Measurements from ENCODE around the gene MAPK1. TPM values are rescaled to one million over a fixed set of nuclear protein-coding genes. Genes with fewer than 3 reads are reported as not detected.

Gene MAPK1
- total and polyA plus RNA-seq, 9 of the 15 experiments (the other 6 are each of a cell fraction or from before 2014, with no cell fraction given) = 46.3 to 575 (median 283) TPM

DNA sequence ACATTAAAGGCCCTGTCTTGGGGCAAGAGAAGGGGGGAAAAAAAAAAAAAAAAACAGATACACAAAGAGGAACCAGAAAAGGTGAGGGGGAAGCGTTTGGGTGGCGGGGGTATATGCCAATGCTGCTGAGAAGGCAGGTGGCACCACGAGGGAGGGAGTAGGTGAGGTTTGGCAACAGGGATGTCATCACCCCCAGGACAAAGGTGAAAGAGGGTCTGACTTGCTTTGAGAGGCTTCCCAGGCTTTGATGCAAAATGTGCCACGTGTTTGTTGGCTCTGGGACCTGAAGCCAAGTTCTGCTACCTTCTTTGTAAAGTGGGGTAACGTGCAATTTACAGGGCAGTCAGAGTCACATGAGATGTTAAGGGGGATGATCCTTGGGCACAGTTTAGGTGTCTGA lies 135.9 kb downstream of the MAPK1 start:
- H3K9ac ChIP-seq (ENCODE audit: insufficient read depth in 1 of 2, low read depth in 2 of 2, low read length in 2 of 2) = peak overlapping the region in 1 of 2 experiments; percentile 1; a peak in 1 of 4 replicates
- no peaks in the 10 kb centered on the region for H3K9me1 ChIP-seq (ENCODE audit: control insufficient read depth, insufficient read depth, low read length)
- ChIA-PET POLR2A (interaction anchor here (1.0 to 3.6 kb wide), 3 partner anchors 12 to 38 kb away, joined by 4 to 26 read pairs (median 14); no protein-coding TSS in a partner anchor), CTCF (ENCODE audit: low intra/inter-chr PET ratio) (no interaction called here)
- intact Hi-C loops (cut with micrococcal nuclease) (no loop called here), in situ Hi-C loops (cut with MboI) (no loop called here)
- DNase-seq (ENCODE audit: extremely low read depth in 1 of 4, low spot score in 3 of 4) = peak in 2 of 4 experiments; percentile 27 to 31
- no peak overlapping the region for H3K4me3 ChIP-seq
- no peak for ATAC-seq
- H3K36me3 ChIP-seq (ENCODE audit: control insufficient read depth, insufficient read depth, low read length) = no peaks in the 10 kb centered on the region
- peaks cover 50 to 72% of the 10 kb centered on the region in 2 experiments for H3K27me3 ChIP-seq (ENCODE audit: control insufficient read depth in 2 of 2, insufficient read depth in 2 of 2, low read length in 2 of 2)
- FAIRE-seq = no peak
- WGBS (ENCODE audit: insufficient coverage, low coverage, missing lambda C conversion rate) = 11% methylated on average over 5 of the region's 5 CpGs
- no TSS peak for BruUV-seq (replicated peaks)
- no peak overlapping the region for H3K27ac ChIP-seq (ENCODE audit: extremely low read depth, low read depth, low read length)
- H2AFZ ChIP-seq (ENCODE audit: low read depth, low read length) = no peak overlapping the region
- H4K20me1 ChIP-seq (replicated peaks; ENCODE audit: control insufficient read depth, insufficient read depth, low read length) = peaks cover 30% of the 10 kb centered on the region
- H3K79me2 ChIP-seq (ENCODE audit: control insufficient read depth, insufficient read depth, low read length) = no peaks in the 10 kb centered on the region
- H3K4me2 ChIP-seq (ENCODE audit: insufficient read depth, low read length) = no peak overlapping the region
- H3K9me3 ChIP-seq (replicated peaks; ENCODE audit: control insufficient read depth, insufficient read depth, low read depth, low read length) = no peaks in the 10 kb centered on the region
- peaks cover 13 to 21% of the 10 kb centered on the region in 2 experiments for H3K4me1 ChIP-seq (replicated peaks in 1 of 2; ENCODE audit: control insufficient read depth in 2 of 2, insufficient read depth in 2 of 2, low read length in 2 of 2)
- TF ChIP-seq, protein P1, sequence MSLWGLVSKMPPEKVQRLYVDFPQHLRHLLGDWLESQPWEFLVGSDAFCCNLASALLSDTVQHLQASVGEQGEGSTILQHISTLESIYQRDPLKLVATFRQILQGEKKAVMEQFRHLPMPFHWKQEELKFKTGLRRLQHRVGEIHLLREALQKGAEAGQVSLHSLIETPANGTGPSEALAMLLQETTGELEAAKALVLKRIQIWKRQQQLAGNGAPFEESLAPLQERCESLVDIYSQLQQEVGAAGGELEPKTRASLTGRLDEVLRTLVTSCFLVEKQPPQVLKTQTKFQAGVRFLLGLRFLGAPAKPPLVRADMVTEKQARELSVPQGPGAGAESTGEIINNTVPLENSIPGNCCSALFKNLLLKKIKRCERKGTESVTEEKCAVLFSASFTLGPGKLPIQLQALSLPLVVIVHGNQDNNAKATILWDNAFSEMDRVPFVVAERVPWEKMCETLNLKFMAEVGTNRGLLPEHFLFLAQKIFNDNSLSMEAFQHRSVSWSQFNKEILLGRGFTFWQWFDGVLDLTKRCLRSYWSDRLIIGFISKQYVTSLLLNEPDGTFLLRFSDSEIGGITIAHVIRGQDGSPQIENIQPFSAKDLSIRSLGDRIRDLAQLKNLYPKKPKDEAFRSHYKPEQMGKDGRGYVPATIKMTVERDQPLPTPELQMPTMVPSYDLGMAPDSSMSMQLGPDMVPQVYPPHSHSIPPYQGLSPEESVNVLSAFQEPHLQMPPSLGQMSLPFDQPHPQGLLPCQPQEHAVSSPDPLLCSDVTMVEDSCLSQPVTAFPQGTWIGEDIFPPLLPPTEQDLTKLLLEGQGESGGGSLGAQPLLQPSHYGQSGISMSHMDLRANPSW (CRISPR knock-in tag; IDR thresholded peaks at IDR 0.05) = peak; percentile 83; the same call in 1 of the 2 replicates
- TF ChIP-seq SIN3A (IDR thresholded peaks at IDR 0.05; ENCODE audit: borderline replicate concordance in 2 of 2, control insufficient read depth in 1 of 2, low read depth in 2 of 2, low read length in 2 of 2) (0 out of 4 replicates have a peak, but pooled peaks of 1 of the 2 experiments have one; percentile 35), ZNF699 (CRISPR knock-in tag; IDR thresholded peaks at IDR 0.05; ENCODE audit: insufficient replicate concordance) (no peak), ZBED1 (IDR thresholded peaks at IDR 0.05) (no peak)
- TF ChIP-seq, protein P2, sequence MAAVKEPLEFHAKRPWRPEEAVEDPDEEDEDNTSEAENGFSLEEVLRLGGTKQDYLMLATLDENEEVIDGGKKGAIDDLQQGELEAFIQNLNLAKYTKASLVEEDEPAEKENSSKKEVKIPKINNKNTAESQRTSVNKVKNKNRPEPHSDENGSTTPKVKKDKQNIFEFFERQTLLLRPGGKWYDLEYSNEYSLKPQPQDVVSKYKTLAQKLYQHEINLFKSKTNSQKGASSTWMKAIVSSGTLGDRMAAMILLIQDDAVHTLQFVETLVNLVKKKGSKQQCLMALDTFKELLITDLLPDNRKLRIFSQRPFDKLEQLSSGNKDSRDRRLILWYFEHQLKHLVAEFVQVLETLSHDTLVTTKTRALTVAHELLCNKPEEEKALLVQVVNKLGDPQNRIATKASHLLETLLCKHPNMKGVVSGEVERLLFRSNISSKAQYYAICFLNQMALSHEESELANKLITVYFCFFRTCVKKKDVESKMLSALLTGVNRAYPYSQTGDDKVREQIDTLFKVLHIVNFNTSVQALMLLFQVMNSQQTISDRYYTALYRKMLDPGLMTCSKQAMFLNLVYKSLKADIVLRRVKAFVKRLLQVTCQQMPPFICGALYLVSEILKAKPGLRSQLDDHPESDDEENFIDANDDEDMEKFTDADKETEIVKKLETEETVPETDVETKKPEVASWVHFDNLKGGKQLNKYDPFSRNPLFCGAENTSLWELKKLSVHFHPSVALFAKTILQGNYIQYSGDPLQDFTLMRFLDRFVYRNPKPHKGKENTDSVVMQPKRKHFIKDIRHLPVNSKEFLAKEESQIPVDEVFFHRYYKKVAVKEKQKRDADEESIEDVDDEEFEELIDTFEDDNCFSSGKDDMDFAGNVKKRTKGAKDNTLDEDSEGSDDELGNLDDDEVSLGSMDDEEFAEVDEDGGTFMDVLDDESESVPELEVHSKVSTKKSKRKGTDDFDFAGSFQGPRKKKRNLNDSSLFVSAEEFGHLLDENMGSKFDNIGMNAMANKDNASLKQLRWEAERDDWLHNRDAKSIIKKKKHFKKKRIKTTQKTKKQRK (IDR thresholded peaks at IDR 0.05; ENCODE audit: borderline replicate concordance, low read depth, low read length) = no peak
- TF ChIP-seq, protein P3, sequence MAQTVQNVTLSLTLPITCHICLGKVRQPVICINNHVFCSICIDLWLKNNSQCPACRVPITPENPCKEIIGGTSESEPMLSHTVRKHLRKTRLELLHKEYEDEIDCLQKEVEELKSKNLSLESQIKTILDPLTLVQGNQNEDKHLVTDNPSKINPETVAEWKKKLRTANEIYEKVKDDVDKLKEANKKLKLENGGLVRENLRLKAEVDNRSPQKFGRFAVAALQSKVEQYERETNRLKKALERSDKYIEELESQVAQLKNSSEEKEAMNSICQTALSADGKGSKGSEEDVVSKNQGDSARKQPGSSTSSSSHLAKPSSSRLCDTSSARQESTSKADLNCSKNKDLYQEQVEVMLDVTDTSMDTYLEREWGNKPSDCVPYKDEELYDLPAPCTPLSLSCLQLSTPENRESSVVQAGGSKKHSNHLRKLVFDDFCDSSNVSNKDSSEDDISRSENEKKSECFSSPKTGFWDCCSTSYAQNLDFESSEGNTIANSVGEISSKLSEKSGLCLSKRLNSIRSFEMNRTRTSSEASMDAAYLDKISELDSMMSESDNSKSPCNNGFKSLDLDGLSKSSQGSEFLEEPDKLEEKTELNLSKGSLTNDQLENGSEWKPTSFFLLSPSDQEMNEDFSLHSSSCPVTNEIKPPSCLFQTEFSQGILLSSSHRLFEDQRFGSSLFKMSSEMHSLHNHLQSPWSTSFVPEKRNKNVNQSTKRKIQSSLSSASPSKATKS (CRISPR knock-in tag; IDR thresholded peaks at IDR 0.05) = no peak
- TF ChIP-seq, protein P4, sequence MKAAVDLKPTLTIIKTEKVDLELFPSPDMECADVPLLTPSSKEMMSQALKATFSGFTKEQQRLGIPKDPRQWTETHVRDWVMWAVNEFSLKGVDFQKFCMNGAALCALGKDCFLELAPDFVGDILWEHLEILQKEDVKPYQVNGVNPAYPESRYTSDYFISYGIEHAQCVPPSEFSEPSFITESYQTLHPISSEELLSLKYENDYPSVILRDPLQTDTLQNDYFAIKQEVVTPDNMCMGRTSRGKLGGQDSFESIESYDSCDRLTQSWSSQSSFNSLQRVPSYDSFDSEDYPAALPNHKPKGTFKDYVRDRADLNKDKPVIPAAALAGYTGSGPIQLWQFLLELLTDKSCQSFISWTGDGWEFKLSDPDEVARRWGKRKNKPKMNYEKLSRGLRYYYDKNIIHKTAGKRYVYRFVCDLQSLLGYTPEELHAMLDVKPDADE (conservative IDR thresholded peaks at IDR 0.05; ENCODE audit: control insufficient read depth, low read depth, low read length) = no peak
- TF ChIP-seq, protein P5, sequence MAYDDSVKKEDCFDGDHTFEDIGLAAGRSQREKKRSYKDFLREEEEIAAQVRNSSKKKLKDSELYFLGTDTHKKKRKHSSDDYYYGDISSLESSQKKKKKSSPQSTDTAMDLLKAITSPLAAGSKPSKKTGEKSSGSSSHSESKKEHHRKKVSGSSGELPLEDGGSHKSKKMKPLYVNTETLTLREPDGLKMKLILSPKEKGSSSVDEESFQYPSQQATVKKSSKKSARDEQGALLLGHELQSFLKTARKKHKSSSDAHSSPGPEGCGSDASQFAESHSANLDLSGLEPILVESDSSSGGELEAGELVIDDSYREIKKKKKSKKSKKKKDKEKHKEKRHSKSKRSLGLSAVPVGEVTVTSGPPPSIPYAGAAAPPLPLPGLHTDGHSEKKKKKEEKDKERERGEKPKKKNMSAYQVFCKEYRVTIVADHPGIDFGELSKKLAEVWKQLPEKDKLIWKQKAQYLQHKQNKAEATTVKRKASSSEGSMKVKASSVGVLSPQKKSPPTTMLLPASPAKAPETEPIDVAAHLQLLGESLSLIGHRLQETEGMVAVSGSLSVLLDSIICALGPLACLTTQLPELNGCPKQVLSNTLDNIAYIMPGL (CRISPR knock-in tag; IDR thresholded peaks at IDR 0.05) = 0 out of 2 replicates have a peak, but pooled peaks have one; percentile 33
